HS-5 (cell line): ENCODE measurements around the gene HS1BP3.

Experiments used
- DNase-seq: peaks from one replicate; pipeline ENCODE4 v3.0.0-alpha.2; 2012; ENCODE audit warnings: low read depth

HS1BP3 gene

DNA sequence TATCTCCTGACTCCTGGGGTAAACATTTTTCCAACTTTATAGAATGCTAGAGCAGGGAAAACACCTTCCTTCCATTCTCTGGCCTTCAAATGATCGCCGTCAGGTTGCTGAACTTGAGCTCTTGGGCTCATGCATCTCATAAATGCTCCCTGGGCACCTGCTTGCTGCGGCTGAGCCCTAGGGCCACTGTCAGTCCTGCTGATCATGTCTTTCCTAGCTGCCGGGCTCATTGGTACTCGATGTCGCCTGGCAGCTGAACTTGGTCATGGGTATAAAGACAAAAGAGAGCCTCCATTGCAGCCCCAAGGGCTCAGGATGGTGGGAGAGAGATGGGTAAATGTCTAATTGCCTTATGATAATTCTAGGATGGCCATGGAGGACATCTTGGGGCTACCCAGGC, 80.6 kb downstream of the HS1BP3 start:
- DNase-seq = no peak

DNA sequence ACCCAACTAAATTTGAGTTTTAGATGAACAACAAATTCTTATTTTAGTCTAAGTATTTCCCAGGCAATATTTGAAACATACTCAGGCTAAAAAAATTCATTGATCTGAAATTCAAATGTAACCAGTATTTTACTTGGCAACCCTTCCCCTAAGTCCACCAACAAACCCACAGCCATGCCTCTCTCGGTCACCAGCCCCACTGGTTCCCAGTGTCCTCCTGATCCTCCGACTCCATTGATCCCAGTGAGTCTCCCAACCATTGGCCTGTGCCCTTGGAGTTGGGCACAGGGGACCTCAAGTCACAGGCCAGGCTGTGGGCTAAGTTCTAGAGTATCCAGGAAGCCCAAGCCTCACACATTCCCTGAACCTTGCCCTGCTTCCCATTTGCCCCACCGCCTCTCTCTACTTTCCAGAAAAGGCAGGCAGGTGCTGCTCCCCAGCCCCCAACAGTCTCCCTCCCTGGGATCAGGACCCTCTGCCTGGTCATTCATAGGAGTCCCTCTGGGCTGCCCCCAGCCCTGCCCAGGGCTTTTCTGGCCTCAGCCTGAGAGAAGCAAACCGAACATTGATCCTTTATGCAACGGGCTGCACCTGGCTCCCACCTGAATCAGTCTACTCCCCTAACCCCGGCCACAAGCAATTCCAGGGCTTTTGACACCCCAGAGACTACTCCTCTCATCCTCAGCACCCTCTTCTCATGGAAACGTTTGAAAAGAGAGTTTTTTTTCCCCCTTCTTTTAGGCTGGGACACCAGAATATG, 81.3 kb downstream of the HS1BP3 start:
- DNase-seq = no peak

DNA sequence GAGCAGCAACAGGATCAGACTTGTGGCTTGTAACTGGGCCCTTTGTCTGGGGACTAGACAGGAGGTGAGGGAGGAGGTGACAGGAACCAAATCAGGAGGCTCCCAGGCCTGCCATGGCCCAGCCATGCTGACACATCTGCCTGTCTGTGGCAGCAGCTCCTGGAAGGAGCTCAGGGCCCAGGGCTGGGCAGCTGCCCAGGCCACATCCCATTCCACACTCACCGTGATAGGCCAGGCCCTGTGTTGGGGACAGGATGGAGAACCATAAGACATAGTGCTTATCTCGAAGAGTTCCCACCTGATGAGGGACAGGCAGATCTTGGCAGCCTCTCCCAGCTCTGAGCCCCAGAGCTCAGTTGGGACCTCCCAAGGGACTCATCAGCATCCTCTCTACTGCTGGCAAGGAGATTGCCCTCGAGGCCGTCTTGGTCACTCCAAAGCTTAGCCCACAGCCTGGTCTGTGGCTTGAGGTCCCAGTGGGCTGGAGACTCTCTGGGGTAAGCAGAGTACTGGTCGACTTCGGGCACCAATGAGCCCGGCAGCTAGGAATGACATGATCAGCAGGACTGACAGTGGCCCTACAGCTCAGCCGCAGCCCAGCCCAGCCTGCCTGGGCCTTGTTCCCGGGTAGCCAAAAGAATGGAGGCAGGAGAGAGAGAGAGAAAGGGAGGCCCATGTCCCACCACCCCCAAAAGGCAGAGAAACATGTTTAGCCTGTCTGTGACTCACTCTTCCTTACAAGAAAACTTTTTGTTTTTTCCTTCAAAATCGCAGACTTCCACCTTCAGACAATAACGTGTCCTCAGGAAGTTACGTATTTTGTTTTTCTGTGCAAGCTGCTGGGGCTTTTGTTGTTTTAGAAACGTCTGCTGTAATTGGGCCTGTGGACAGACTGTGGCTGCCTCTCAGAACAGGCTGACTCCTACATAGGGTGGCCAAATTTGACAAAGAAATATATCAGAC, 82.1 kb downstream of the HS1BP3 start:
- DNase-seq = no peak

DNA sequence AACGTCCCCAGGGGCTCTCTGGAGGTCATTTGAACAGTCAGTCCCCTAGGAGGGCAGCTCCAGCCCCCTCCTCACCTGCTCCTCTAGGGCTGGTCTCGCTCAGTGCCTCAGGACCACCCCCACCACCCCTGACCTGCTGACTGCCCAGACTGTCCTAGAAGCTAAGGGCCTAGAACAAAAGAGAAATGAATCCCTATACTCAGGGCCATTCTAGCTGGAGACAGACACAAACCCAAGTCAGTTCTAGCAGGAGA, 83.0 kb downstream of the HS1BP3 start:
- no peak for DNase-seq
